Prostate gland (tissue), 2 donors: ENCODE results near the gene UGT2B7.

Experiments used
- CTCF ChIP-seq, 4 experiments: fragments of 200-600 bp in 2 of 4; fragments of 450-650 bp in 2 of 4; sonication (generic) in 2 of 4; IDR thresholded peaks; 1 replicate in 3 of 4; 2 replicates in 1 of 4; pipeline ENCODE4 v1.5.1; 2016 to 2019; ENCODE audit warnings: antibody characterized with exemption in 4 of 4, mild to moderate bottlenecking in 2 of 4, moderate library complexity in 2 of 4
- POLR2A ChIP-seq: fragments of 450-650 bp; IDR thresholded peaks from one replicate; pipeline ENCODE4 v1.6.1; 2016; ENCODE audit warnings: antibody characterized with exemption, mild to moderate bottlenecking
- POLR2AphosphoS5 ChIP-seq: sonication (generic); formaldehyde crosslinking; IDR thresholded peaks from one replicate; pipeline ENCODE4 v1.6.1; 2017; ENCODE audit warnings: antibody characterized with exemption

DNA sequence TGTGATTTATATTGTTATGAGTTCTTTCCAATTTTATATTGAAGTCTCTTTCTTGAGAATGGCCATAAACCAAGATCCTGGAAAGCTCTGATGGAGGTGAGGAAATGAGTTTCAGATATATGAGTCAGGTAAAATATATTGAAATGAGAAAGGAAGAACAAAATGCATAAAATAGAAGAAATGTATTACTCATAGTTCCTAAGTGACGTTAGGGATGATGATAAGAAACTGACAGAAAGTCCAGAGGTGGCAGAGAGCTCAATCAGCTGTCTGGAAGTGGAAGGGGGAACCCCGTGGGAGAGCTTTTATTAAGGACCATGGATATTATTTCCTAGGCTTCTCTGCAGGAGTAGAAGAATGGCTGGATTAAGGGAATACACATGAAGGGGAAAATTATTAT is 24.6 kb downstream of the UGT2B7 start:
- TF ChIP-seq POLR2AphosphoS5 (no peak), CTCF (IDR thresholded peaks at IDR 0.05) (no peak), POLR2A (no peak)
